OCI-LY3 (cell line): Measurements from ENCODE around the gene ANXA4.

Source experiments
- H2AFZ ChIP-seq: fragments of 200-600, 300-600 bp; shearing (Covaris generic); 2 replicates; pipeline ENCODE4 v1.6.0; 2014; ENCODE audit warnings: antibody characterized with exemption, low read depth, low read length
- H3K27ac ChIP-seq: fragments of 200-600, 300-600 bp; sonication (generic); 2 replicates; pipeline ENCODE4 v1.5.1; 2014; ENCODE audit warnings: mild to moderate bottlenecking, low read length, moderate library complexity, mixed read lengths
- H3K27me3 ChIP-seq: fragments of 200-600, 300-600 bp; sonication (generic); 2 replicates; pipeline ENCODE4 v1.6.1; 2014; ENCODE audit warnings: low read depth, low read length, mixed read lengths
- H3K36me3 ChIP-seq: fragments of 200-600, 300-600 bp; sonication (generic); replicated peaks from 2 replicates; pipeline ENCODE3; 2014; ENCODE audit warnings: low read depth, low read length, mixed read lengths
- H3K4me1 ChIP-seq: fragments of 300-600, 200-600 bp; sonication (generic); 2 replicates; pipeline ENCODE4 v1.6.1; 2014; ENCODE audit warnings: low read length, mixed read lengths
- H3K4me2 ChIP-seq: fragments of 200-600, 300-600 bp; sonication (generic); 2 replicates; pipeline ENCODE4 v1.6.1; 2014; ENCODE audit warnings: low read length, mixed read lengths
- H3K4me3 ChIP-seq: fragments of 300-600, 200-600 bp; sonication (generic); 2 replicates; pipeline ENCODE4 v1.5.1; 2014; ENCODE audit warnings: antibody characterized with exemption, mild to moderate bottlenecking, low read length, moderate library complexity
- H3K79me2 ChIP-seq: fragments of 300-600, 200-600 bp; shearing (Covaris generic); 2 replicates; pipeline ENCODE4 v1.6.1; 2014; ENCODE audit warnings: mild to moderate bottlenecking, low read length, mixed read lengths
- H3K9ac ChIP-seq: fragments of 300-600, 200-600 bp; shearing (Covaris generic); 2 replicates; pipeline ENCODE4 v1.6.0; 2014; ENCODE audit warnings: mild to moderate bottlenecking, low read length, moderate library complexity
- H3K9me3 ChIP-seq: fragments of 200-600, 300-600 bp; shearing (Covaris generic); 2 replicates; pipeline ENCODE4 v1.6.1; 2014; ENCODE audit warnings: low read length, mixed read lengths; ENCODE audit not compliant: insufficient read depth
- H4K20me1 ChIP-seq: fragments of 200-600, 300-600 bp; sonication (generic); 2 replicates; pipeline ENCODE4 v1.6.1; 2016; ENCODE audit warnings: low read length, mixed read lengths; ENCODE audit not compliant: insufficient read depth
- EZH2phosphoT487 ChIP-seq: fragments of 200-600 bp; shearing (Covaris generic); IDR thresholded peaks from 2 replicates; pipeline ENCODE4 v1.6.1; 2018; ENCODE audit warnings: antibody characterized with exemption, mixed run types, low read depth
- TF ChIP-seq, protein P1 (sequence below): fragments of 200-600, 300-600 bp; sonication (generic); IDR thresholded peaks from 2 replicates; pipeline ENCODE4 v1.5.1; 2014; ENCODE audit warnings: antibody characterized with exemption, low read length, low read depth

The ANXA4 gene

GRCh38 chr2:69721022-69721421 lies 20.9 kb upstream of the ANXA4 start:
- H4K20me1 ChIP-seq: no peaks in the 10 kb centered on the region
- H3K9me3 ChIP-seq: no peaks in the 10 kb centered on the region
- no peak for TF ChIP-seq EZH2phosphoT487
- TF ChIP-seq, protein P1, sequence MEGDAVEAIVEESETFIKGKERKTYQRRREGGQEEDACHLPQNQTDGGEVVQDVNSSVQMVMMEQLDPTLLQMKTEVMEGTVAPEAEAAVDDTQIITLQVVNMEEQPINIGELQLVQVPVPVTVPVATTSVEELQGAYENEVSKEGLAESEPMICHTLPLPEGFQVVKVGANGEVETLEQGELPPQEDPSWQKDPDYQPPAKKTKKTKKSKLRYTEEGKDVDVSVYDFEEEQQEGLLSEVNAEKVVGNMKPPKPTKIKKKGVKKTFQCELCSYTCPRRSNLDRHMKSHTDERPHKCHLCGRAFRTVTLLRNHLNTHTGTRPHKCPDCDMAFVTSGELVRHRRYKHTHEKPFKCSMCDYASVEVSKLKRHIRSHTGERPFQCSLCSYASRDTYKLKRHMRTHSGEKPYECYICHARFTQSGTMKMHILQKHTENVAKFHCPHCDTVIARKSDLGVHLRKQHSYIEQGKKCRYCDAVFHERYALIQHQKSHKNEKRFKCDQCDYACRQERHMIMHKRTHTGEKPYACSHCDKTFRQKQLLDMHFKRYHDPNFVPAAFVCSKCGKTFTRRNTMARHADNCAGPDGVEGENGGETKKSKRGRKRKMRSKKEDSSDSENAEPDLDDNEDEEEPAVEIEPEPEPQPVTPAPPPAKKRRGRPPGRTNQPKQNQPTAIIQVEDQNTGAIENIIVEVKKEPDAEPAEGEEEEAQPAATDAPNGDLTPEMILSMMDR: no peak
- H3K4me3 ChIP-seq: no peak overlapping the region
- no peak overlapping the region for H3K4me2 ChIP-seq
- no peak overlapping the region for H3K9ac ChIP-seq
- H3K4me1 ChIP-seq: peaks cover 12% of the 10 kb centered on the region
- H3K79me2 ChIP-seq: no peaks in the 10 kb centered on the region
- no peak overlapping the region for H2AFZ ChIP-seq
- H3K36me3 ChIP-seq: no peaks in the 10 kb centered on the region
- H3K27me3 ChIP-seq: peaks cover 22% of the 10 kb centered on the region; the same call in 1 of the 2 replicates
- H3K27ac ChIP-seq: no peak overlapping the region

GRCh38 chr2:69723791-69724190 lies 18.1 kb upstream of the ANXA4 start:
- Histone ChIP-seq H3K4me2 (no peak overlapping the region), H3K9me3 (no peaks in the 10 kb centered on the region), H3K27ac (no peak overlapping the region), H2AFZ (no peak overlapping the region), H3K79me2 (no peaks in the 10 kb centered on the region), H3K4me3 (no peak overlapping the region), H3K27me3 (0 out of 2 replicates have a peak, but pooled peaks cover 9% of the 10 kb centered on the region), H3K36me3 (no peaks in the 10 kb centered on the region), H4K20me1 (no peaks in the 10 kb centered on the region), H3K4me1 (no peaks in the 10 kb centered on the region), H3K9ac (no peak overlapping the region)
- TF ChIP-seq EZH2phosphoT487: no peak
- TF ChIP-seq, protein P1: no peak

DNA sequence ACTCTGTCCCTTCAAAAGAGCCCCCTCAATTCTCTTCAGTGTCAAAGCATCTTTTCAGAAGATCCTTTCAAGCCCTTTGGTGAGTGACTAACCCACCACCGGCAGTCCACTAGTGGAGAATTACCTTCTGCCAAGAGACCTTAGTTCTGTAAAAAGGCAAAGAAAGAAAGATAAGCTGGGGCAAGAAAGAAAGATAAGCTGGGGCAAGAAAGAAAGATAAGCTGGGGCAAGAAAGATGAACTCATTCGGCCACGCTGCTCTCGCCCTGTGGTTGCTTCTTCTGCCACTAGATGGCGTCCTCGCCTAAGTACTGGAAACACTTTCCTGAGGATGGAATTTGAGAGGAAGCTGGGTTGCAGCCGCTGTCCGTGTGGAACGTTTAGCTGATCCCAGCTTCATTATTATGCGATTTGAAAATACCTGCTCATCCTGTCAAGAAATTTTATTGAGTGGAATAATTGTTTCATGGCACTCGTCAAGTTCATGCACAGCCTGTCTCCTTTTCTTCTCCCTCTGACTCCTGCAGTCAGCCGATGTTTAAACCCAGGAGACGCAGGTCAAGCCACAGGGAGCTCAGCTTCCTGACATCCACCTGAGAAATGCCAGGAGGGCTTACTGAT lies 17.3 kb upstream of the ANXA4 start:
- Histone ChIP-seq H4K20me1 (no peaks in the 10 kb centered on the region), H3K9ac (peak overlapping the region; percentile 10; the same call in 1 of the 2 replicates), H3K79me2 (no peaks in the 10 kb centered on the region), H3K4me2 (peak overlapping the region; percentile 69), H3K4me3 (peak overlapping the region; percentile 69), H3K27me3 (0 out of 2 replicates have a peak, but pooled peaks cover 9% of the 10 kb centered on the region), H3K36me3 (no peaks in the 10 kb centered on the region), H3K27ac (no peak overlapping the region), H3K9me3 (no peaks in the 10 kb centered on the region), H3K4me1 (no peaks in the 10 kb centered on the region), H2AFZ (peak overlapping the region; percentile 48; the same call in 1 of the 2 replicates)
- TF ChIP-seq EZH2phosphoT487: no peak
- TF ChIP-seq, protein P1: peak; percentile 88

- no peak overlapping the region for H3K27ac ChIP-seq
- H2AFZ ChIP-seq: no peak overlapping the region
- H3K9ac ChIP-seq: no peak overlapping the region
- H4K20me1 ChIP-seq: no peaks in the 10 kb centered on the region
- no peaks in the 10 kb centered on the region for H3K36me3 ChIP-seq
- no peaks in the 10 kb centered on the region for H3K79me2 ChIP-seq
- H3K4me1 ChIP-seq: no peaks in the 10 kb centered on the region
- H3K4me3 ChIP-seq: no peak overlapping the region
- no peaks in the 10 kb centered on the region for H3K9me3 ChIP-seq
- 0 out of 2 replicates have a peak, but pooled peaks cover 9% of the 10 kb centered on the region for H3K27me3 ChIP-seq
- no peak overlapping the region for H3K4me2 ChIP-seq
- no peak for TF ChIP-seq EZH2phosphoT487
- TF ChIP-seq, protein P1: no peak
These were observed 16.1 kb upstream of the ANXA4 start for GRCh38 chr2:69725706-69726360.
